Subcutaneous adipose tissue (tissue), 4 donors: ENCODE results near the gene LPAR3. TPM values are rescaled to one million over a fixed set of nuclear protein-coding genes. Genes with fewer than 3 reads are reported as not detected.

Experiments used
- CTCF ChIP-seq: fragments of 450-650 bp; IDR thresholded peaks from one replicate; pipeline ENCODE4 v1.5.1; 2016; ENCODE audit warnings: low read depth, mild to moderate bottlenecking, control low read depth, antibody characterized with exemption, moderate library complexity
- total RNA-seq, 4 donors: library from RNA; depleted of rRNA; stranded (reverse); fragments of >200 nt; gene quantifications; one replicate each; pipeline ENCODE4 v1.1.0, GENCODE V29; 2016

LPAR3 gene
- total RNA-seq, 4 donors from 2014 or later: 1.0 TPM; not detected in 3

- no peak for TF ChIP-seq CTCF
Observed at GRCh38 chr1:84800090-84801073, 92.6 kb downstream of the LPAR3 start.

- TF ChIP-seq CTCF: no peak
Observed at GRCh38 chr1:84797603-84798002, 95.4 kb downstream of the LPAR3 start.

- TF ChIP-seq CTCF: no peak
Observed at GRCh38 chr1:84795966-84796600, 96.9 kb downstream of the LPAR3 start.

GRCh38 chr1:84795213-84795612 lies 97.8 kb downstream of the LPAR3 start:
- TF ChIP-seq CTCF: no peak

GRCh38 chr1:84792421-84792820 lies 100.6 kb downstream of the LPAR3 start:
- TF ChIP-seq CTCF: no peak

GRCh38 chr1:84789014-84789413 lies 104.0 kb downstream of the LPAR3 start:
- no peak for TF ChIP-seq CTCF
